Activated naive CD8-positive, alpha-beta T cell treated with anti-CD3 and anti-CD28 coated beads, Interleukin-2, amount 50 U/mL, for 24 hours (primary cell): ENCODE data around the gene HIVEP3.

Experiments used
- ATAC-seq: fragments of 150-1000 bp; cut with Tn5 transposase; one replicate; pipeline ENCODE4 v1.10.0; 2021
- DNase-seq: peaks from one replicate; pipeline ENCODE4 v3.0.0; 2021
- H3K27ac Mint-ChIP-seq: one replicate; pipeline ENCODE4 v1.8.0; 2021; ENCODE audit warnings: mild to moderate bottlenecking, mixed read lengths
- H3K27me3 Mint-ChIP-seq: one replicate; pipeline ENCODE4 v1.8.0; 2021; ENCODE audit warnings: mixed read lengths
- H3K36me3 Mint-ChIP-seq: one replicate; pipeline ENCODE4 v1.8.0; 2021; ENCODE audit warnings: low read depth, mixed read lengths
- H3K4me1 Mint-ChIP-seq: one replicate; pipeline ENCODE4 v1.8.0; 2021; ENCODE audit warnings: mixed read lengths
- H3K4me3 Mint-ChIP-seq: one replicate; pipeline ENCODE4 v1.8.0; 2021; ENCODE audit warnings: mild to moderate bottlenecking, moderate library complexity, mixed read lengths
- H3K9me3 Mint-ChIP-seq: one replicate; pipeline ENCODE4 v1.8.0; 2021; ENCODE audit warnings: mixed read lengths

Gene HIVEP3

DNA sequence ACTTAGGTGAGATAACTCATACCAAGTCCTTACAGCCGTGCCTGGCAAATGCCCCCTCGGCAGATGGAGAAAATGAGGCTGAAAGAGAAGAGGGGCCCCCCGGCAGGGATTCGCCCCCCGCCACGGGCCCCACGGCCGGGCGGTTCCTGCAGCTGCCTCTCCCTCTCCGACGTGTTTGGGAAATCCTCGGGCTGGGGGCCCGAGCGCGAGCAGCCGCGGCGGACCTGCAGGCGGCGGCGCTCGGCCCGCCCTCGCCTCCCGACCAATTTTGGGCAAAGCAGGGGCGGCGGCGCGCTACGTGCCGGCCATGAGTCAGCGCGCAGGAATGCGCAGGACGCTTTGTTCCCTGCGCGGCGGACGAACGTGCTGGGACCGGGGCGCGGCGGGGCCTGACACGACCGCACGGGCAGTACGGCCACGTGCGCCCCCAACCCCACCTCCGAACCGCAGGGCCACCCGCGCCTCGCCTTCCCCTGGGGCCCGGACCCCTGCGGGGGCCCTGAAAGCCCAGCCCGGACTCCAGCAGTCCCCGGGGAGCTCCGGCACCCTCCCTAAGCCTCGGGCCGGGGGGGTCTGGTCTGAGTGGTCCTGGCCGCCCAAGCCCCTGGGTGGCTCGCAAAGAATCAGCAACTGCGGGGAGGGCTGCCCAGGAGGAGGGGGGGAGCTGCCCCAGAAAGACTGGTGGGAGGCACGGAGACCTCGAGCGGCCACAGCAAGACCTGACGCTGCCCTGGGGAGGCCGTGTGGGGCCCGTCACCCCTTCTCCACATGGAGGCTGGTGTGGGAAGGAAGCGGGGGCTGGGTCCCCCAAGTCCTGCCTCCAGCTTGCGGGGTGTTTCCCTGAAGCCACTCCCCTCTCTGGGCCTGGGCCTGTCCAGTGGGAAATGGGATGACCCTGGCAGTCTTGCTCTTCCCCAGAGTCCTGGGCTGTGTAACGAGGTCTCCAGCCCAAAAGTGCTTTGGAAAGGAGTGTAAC, 422.4 kb downstream of the HIVEP3 start:
- DNase-seq (peak; percentile 76), ATAC-seq (peak; percentile 72)
- Mint-ChIP-seq H3K4me3 (peak overlapping the region; percentile 59), H3K9me3 (no peaks in the 10 kb centered on the region), H3K27me3 (peaks cover 17% of the 10 kb centered on the region), H3K27ac (no peak overlapping the region), H3K4me1 (peaks cover 10% of the 10 kb centered on the region), H3K36me3 (no peaks in the 10 kb centered on the region)

DNA sequence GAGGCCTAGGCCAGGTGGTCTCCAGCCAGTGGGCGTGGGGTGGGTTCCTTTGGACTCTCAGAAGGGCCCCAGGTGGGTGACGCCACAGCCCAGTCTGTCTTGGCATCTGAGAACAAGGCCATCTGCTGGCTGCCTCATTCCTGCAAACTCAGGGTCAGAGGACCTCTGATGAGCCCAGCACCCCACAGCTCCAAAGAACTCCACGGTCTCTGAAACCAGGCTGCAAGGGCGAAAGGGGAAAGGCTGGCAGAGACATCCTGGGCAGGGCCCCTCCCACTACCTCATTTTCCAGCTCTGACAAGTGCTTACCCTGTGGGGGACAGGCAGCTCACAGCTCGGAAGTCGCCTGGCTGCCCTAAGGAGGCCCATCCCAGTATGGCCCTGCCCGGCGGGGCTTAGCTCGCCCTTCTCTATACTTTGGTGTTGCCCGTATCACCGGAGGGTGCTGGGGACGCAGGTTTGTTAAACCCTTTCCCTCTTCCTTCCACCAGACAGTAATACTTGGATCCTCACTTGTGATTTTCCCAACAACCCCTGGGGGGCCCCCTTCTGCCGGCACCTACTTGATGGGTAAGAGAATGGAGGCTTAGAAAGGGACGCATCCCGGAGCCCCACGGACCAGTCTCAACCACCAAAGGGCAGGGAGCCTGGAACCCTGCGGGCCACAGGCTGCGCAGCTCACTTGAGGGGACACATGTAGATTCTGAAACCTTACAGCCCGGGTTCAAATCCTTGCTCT, 423.3 kb downstream of the HIVEP3 start:
- Mint-ChIP-seq H3K27ac (no peak overlapping the region), H3K27me3 (peaks cover 17% of the 10 kb centered on the region), H3K4me3 (peak overlapping the region; percentile 59), H3K4me1 (peaks cover 10% of the 10 kb centered on the region), H3K9me3 (no peaks in the 10 kb centered on the region), H3K36me3 (no peaks in the 10 kb centered on the region)
- DNase-seq, result peak; percentile 26
- no peak for ATAC-seq

DNA sequence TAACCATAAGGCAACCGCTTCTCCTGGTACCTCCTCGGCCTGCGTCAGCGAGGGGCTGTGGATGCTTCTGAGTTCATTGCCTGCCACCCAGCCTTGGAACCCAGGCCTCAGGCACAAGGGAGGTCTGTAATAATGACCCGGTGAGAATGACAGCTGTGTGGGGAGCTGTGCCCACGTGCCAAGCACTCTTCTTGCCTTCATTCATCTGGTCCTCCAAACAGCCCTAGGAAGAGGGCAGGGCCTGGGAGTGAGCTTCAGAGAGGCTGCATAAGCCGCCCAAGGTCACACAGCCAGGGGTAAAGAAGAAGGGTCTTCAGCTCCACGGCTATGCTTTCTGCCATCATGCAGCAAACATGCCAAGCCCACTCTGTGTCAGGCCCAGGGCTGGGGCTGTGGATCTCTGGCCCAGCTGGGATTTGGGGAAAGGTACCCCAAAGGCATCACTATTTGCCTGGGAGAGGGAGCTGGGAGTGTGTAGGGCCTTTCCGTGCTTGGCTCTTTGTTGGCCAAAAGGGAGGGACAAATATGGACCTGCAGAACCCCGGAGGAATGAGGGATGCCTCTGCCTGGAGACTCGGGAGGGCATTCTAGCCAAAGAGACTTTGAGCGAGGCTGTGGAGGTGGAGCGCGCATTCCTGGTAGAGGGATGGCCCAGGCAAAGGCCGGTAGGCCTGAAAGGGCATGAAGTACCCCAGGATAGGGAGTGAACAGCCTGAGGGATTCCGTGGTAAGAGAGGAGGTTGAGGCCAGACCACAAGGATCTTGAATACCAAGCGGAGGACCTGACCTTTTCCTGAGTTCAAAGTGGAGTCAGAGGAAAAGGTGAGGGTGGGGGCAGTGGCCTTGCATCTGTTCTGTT, 424.1 kb downstream of the HIVEP3 start:
- no peak overlapping the region for H3K27ac Mint-ChIP-seq
- peaks cover 21% of the 10 kb centered on the region for H3K27me3 Mint-ChIP-seq
- H3K9me3 Mint-ChIP-seq, result no peaks in the 10 kb centered on the region
- H3K4me3 Mint-ChIP-seq, result no peak overlapping the region
- ATAC-seq, result no peak
- peaks cover 10% of the 10 kb centered on the region for H3K4me1 Mint-ChIP-seq
- DNase-seq, result no peak
- H3K36me3 Mint-ChIP-seq, result no peaks in the 10 kb centered on the region

DNA sequence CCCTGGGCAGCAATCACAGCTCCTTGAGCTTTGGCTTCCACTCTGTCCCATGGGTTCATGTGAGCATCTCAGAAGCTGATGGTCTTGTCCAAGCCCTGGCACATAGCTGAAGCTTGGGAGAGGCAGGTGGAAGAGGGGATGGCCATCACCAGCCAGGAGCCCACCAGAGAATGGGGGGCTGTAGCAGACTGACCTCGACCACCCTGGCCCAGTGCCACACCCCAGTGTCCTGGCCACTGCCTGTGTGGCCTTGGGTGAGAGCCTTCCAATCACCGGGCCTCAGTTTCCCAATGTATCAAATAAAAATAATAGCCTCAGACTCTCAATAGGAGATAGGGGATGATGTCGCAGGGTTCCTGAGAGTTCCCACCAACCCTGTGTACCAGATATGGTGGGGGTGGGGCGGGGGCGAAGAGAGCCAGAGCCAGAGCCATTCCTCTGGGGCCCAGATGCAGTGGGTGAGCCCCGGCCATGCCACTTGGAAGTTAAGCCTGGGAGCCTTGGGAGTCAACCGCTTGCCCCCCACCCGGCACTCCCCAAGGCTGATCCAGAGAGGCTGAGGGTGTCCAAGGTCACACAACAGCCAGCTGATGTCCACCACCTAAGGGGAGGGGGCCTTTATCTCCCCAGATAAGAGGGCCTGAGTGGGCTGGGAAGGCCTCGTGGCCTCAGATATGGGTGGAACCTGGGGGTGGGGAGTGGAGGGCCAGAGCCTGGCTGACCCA, 424.9 kb downstream of the HIVEP3 start:
- no peak overlapping the region for H3K27ac Mint-ChIP-seq
- H3K27me3 Mint-ChIP-seq, result peaks cover 24% of the 10 kb centered on the region
- H3K4me1 Mint-ChIP-seq, result peaks cover 10% of the 10 kb centered on the region
- H3K36me3 Mint-ChIP-seq, result no peaks in the 10 kb centered on the region
- H3K9me3 Mint-ChIP-seq, result no peaks in the 10 kb centered on the region
- DNase-seq (no peak), ATAC-seq (no peak)
- H3K4me3 Mint-ChIP-seq, result no peak overlapping the region

DNA sequence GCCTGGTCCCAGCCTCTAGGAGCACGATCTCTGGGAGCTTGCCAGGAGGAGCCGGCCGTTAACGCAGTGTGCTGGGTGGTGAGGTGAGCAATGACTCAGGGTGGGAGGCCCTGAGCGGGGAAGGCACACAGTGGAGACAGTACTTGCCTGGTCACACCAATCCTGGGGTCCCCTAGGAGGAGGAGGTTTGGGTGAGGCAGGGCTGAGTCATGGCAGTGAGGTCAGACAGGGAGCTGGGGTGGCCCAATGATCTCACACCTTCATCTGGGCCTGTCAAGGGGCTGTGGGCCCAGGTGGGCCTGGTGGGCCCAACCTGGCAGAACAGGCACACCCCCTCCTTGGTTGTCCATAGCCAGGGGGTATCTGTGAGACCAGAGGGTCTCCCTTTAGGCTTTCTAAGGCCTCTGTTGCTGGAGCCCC, 425.6 kb downstream of the HIVEP3 start:
- H3K36me3 Mint-ChIP-seq, result no peaks in the 10 kb centered on the region
- no peak overlapping the region for H3K27ac Mint-ChIP-seq
- H3K27me3 Mint-ChIP-seq, result peaks cover 24% of the 10 kb centered on the region
- no peaks in the 10 kb centered on the region for H3K9me3 Mint-ChIP-seq
- peaks cover 8% of the 10 kb centered on the region for H3K4me1 Mint-ChIP-seq
- peak; percentile 44 for DNase-seq
- no peak overlapping the region for H3K4me3 Mint-ChIP-seq
- peak; percentile 79 for ATAC-seq

DNA sequence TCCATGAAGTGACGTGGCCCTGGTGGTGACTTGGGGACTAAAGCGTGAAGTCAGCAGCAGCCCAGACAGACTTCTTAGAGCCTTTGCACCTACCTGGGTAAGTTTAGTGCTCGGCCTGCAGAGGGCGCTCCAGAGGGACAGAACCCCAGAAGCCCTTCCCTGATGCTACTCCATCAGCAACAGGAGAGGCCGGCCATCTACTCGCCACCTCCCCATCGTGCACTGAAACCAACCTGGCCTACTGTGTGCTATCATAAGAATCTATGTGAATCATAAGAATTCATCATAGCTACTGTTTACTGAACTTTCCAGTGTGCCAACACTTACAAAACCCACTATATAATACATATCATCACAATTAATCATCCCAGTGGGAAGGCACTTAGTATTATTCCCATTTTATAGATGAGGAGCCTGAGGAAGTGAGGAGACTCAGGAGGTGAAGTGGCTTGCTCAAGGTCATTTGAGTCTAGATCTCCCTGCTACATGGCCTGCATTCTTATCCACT, 426.3 kb downstream of the HIVEP3 start:
- peaks cover 8% of the 10 kb centered on the region for H3K4me1 Mint-ChIP-seq
- no peaks in the 10 kb centered on the region for H3K9me3 Mint-ChIP-seq
- no peaks in the 10 kb centered on the region for H3K36me3 Mint-ChIP-seq
- H3K4me3 Mint-ChIP-seq, result no peak overlapping the region
- DNase-seq (peak; percentile 67), ATAC-seq (no peak)
- H3K27me3 Mint-ChIP-seq, result peaks cover 26% of the 10 kb centered on the region
- no peak overlapping the region for H3K27ac Mint-ChIP-seq

DNA sequence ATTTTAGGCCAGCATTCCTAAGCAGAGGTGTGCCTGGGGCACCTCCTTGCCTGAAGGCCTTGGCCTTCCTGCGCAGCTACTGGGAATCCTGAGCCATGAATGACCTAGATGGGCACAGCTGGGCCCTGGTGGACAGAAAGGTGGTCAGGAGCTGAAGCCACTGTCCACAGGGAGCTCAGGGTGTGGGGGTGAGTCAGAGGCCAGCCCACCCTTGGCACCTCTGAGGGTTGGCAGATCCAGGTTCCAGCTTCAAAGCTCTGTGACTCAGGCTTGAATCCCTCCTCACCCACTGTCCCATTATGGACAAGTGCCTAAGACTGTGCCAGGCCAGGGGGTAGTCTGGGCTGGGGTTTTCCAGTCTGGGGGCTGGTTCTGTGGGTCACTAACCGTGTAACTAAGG, 427.8 kb downstream of the HIVEP3 start:
- no peak overlapping the region for H3K27ac Mint-ChIP-seq
- no peaks in the 10 kb centered on the region for H3K9me3 Mint-ChIP-seq
- no peak overlapping the region for H3K4me3 Mint-ChIP-seq
- no peak for DNase-seq
- peaks cover 14% of the 10 kb centered on the region for H3K4me1 Mint-ChIP-seq
- H3K27me3 Mint-ChIP-seq, result peaks cover 34% of the 10 kb centered on the region
- no peaks in the 10 kb centered on the region for H3K36me3 Mint-ChIP-seq
- ATAC-seq, result no peak

DNA sequence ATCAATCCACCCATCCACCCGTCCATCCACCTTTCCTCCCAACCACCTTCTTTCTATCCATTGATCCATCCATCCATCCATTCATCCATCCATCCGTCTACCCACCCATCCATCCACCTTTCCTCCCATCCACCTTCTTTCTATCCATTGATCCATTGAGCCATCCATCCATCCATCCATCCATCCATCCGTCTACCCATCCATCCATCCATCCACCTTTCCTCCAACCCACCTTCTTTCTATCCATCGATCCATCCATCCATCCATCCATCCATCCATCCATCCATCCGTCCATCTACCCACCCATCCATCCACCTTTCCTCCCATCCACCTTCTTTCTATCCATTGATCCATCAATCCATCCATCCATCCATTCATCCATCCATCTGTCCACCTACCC, 429.2 kb downstream of the HIVEP3 start:
- Mint-ChIP-seq H3K4me3 (no peak overlapping the region), H3K36me3 (no peaks in the 10 kb centered on the region), H3K27ac (no peak overlapping the region), H3K27me3 (peaks cover 27% of the 10 kb centered on the region), H3K4me1 (peaks cover 9% of the 10 kb centered on the region), H3K9me3 (no peaks in the 10 kb centered on the region)
- DNase-seq (no peak), ATAC-seq (no peak)

DNA sequence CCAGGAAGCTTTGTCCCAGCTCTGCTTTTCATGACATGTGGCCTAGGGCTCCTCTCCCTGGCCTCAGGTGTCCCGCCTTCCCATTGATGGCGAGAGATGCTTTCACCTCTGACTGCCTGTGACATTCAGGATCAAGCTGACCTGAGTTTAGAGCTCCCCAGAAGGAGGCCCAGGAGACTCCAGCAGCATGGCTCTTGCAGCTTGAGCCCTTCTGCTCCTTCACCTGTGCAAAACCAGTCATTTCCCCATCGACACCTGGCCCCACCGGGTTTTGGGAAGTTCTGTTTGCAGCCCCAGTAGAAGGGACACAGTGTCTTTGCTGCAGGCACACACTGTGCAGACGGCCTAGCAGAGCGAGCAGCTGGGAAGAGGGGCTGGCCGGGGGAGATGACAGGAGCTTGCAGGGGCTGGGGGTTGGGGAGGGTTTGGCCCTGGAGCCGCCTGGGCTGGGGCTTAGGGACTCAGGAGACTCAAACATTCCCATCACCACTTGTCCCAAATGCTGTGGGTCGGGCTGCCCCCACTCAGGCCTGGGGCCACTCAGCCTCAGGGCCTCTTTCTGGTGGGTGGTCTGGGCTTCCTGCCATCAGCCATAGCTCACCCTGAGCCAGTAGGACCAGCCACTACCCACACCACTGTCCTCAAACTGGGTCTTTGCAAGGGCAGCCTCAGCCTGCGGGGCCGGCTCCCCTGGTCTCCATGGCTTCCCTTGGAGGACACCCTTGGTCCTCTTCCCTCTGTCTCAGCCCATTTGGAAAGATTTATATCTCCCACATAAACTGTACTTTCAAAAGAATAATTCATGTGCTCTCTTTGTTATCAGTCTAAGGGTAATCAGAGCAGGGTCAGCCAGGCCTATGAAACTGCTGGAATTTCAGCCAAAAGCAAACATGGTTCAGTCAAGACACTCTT, 430.4 kb downstream of the HIVEP3 start:
- ATAC-seq (no peak), DNase-seq (no peak)
- no peaks in the 10 kb centered on the region for H3K36me3 Mint-ChIP-seq
- no peaks in the 10 kb centered on the region for H3K9me3 Mint-ChIP-seq
- H3K27me3 Mint-ChIP-seq, result peaks cover 25% of the 10 kb centered on the region
- H3K4me3 Mint-ChIP-seq, result no peak overlapping the region
- H3K27ac Mint-ChIP-seq, result no peak overlapping the region
- H3K4me1 Mint-ChIP-seq, result peaks cover 9% of the 10 kb centered on the region

DNA sequence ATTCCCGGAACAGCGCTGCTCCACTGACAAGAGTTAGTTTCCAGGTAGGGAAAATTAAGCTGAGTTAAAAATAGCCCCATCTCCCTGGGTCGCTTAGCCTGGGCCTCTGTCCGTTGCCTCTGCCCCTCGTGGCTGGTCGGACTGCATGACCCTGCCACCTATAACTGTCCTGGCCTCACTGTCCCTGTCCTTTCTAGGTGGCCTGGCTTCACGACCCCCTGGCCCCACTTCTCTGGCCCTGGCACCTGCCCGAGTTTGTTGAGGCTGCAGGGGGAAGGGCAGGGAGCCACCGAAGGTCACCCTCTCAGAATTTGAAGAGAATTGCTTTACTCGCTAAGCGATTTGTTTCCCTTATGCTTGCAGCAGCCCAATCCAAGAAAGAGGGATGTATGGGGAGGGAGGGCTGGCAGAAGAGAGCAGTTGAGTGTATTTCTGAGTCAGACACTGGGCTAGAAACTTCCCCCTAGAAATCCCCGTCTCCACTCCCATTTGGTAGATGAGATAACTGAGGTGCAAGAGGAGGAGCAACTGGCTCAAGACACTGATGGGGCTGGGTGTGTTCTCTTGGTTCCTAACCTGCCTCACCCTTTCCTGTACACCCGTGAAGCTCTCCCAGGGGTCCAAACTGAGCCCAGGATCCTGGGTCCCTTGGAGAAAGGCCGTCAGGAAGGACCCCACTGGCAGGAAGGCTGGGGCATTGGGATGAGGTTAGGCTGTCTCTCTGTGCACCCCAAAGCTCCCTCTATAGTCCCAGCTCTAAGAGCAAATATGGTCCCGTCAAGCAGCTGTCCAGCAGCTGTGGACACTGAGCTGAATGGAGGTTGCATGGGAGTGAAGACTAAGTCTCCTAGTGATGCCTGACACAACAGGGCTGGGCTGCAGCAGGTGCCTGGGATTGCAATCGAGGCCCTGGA, 431.3 kb downstream of the HIVEP3 start:
- Mint-ChIP-seq H3K9me3 (no peaks in the 10 kb centered on the region), H3K27ac (no peak overlapping the region), H3K36me3 (no peaks in the 10 kb centered on the region), H3K27me3 (peaks cover 25% of the 10 kb centered on the region), H3K4me1 (peaks cover 7% of the 10 kb centered on the region), H3K4me3 (no peak overlapping the region)
- peak; percentile 33 for ATAC-seq
- no peak for DNase-seq

DNA sequence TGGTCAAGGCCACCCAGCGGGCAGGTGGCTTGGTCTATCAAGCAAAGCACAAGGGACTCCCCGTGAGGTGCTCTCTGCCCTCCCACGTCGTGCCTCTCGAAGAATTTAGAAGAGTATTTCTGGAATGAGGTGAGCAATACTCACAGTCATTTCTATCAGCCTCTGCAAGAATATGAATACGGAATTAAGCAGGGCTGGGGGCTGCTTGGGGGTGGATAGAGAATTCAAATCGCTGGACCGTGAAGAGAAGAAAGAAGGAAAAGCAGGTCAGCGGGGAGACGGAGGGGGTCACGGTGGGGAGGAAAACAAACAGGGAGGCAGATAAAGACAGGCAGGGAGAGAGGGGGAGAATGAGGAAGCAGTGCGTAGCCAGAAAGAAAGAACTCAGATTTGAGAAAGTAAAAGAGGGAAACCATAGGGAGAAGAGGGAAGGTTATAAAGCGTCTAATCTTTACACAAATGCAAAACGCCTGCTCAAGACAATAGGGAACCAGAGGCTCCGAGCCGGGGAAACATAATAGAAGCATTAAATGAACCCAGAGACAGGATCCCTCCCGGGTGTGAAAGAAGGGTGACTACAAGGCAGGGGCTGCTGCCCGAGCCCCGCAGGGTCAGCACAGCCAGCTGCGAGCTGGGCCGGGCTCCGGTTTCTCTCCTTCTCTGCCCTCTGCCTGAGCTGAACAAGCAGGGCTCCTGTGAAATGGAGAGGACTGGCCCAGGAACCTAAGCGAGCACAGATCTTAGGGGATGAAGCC, 432.2 kb downstream of the HIVEP3 start:
- Mint-ChIP-seq H3K27me3 (peaks cover 25% of the 10 kb centered on the region), H3K4me3 (no peak overlapping the region)

DNA sequence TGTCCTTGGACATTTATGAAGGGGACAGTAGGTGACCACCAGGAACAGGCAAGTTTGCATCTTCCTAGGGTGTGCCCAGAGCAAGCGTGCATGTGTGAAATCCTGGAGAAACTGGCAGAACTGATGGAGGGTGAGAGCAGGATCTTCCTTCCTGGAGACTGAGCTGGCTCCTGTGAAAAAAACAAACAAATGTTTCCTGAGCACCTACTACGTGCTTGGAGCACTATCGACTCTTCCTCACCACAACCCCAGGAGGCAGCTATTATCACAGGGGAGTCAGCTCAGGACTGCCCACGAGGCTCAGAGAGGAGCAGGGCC, 432.7 kb downstream of the HIVEP3 start:
- H3K27me3 Mint-ChIP-seq, result peaks cover 25% of the 10 kb centered on the region
- no peak overlapping the region for H3K4me3 Mint-ChIP-seq
- no peak for ATAC-seq
- H3K9me3 Mint-ChIP-seq, result no peaks in the 10 kb centered on the region
- peaks cover 7% of the 10 kb centered on the region for H3K4me1 Mint-ChIP-seq
- no peaks in the 10 kb centered on the region for H3K36me3 Mint-ChIP-seq
- no peak for DNase-seq
- no peak overlapping the region for H3K27ac Mint-ChIP-seq

More for the DNA sequence above, 432.2 kb downstream of the HIVEP3 start:
- no peak overlapping the region for H3K27ac Mint-ChIP-seq
- H3K9me3 Mint-ChIP-seq, result no peaks in the 10 kb centered on the region
- ATAC-seq, result no peak
- H3K36me3 Mint-ChIP-seq, result no peaks in the 10 kb centered on the region
- DNase-seq, result no peak
- H3K4me1 Mint-ChIP-seq, result peaks cover 7% of the 10 kb centered on the region
